Limb (tissue), 2 donors: ENCODE data around the gene TAP1.
"Not testable (repeated sequence)": the region's sequence is repeated elsewhere in the genome, so short reads cannot be mapped to it uniquely, and the experiment has no call there.

Source experiments
- DNase-seq, 2 donors: peaks; one replicate each; pipeline ENCODE4 v3.0.0-alpha.2; 2016; ENCODE audit errors: extremely low spot score in 2 of 2

The TAP1 gene

GRCh38 chr6:32853541-32854375 lies at the start of gene TAP1, which contains the start of gene PSMB9:
TSS of gene TAP1 (minus strand) at chr6:32853704. CDS start at chr6:32853636, 68 bp downstream.
TSS of gene PSMB9 (plus strand) at chr6:32854192. CDS start at chr6:32854230, 38 bp downstream.
- peak; percentile 85 to 89 for DNase-seq

DNA sequence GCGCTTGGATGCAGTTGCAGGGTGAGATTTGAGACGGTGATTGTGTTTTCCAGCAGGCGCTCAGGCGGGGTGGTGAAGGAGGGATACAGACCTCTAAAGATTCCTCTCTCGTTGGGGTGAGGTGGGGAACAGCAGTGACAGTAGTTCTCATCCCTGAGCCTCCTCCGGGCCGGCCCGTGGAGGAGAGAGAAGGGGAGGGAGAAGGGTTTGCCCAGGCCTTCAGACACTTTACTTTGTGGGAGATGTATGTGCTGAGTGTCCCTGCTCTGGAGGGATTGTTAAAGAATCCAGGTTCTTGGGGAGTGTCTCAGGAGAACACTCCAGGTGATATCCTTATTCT lies 41.5 kb upstream of the TAP1 start:
- DNase-seq: no peak

DNA sequence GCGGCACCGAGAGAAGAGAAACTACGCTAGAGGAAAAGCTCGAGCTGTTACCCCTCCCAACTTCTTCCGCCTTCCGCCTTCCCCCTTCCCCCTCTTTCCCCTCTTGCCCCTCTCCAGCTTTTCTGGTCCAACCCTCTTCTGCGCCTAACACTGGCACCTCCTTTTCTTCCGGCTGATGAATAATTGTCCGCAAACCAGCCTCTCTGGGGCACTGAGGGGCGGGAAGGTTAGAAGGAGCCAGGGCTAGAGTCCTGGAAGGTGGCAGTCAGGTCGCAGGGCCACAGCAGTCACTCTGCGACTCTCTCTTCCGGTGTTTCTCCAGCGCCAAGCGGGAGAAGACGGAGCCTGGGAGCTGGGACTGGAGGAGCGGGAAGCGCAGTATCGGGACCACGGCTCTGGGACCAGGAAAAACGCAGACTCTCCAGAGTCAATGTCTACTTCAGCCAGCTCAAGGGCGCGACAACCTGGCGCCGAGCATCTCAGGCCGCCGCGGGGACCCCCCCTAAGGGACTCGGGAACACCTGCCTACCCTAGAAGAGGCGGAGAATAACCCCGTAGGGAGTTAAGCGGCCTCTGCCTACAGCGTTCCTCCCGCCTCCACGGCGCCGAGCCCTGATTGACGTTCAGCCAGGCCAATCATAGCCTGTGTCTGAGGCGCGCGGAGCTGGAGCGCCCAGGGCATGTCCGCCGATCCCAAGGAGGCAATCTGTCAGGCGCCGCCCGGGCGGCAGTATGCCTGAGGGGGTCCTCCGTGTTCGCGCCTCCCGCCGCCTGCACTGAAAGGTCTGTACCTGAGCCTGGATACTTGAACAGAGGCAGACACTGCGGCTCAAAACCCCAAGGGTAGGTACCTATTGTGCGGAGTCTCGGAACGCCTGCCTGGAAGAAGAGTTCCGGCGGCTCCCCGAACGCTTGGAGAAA lies 40.8 kb upstream of the TAP1 start:
- DNase-seq: peak; percentile 91 to 97

- no peak for DNase-seq
These were observed 37.3 kb upstream of the TAP1 start for GRCh38 chr6:32890831-32891230.

DNA sequence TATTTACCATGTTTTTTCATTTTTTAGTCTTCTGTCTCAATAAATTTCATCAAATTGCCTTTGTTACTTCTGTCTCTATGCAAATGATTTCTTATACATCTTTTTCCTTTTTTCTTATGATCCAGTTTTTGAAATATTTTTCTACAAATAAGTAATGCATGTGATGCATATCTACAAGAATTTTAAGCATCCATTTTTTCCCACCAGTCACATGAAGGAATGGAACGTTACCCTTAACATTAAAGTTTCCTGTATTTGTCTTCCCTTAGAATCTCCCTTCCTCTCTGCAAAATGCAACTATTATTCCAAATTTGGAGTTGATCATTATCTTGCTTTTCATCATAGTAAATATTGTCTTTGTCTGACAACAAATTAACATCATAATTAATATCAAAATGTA lies 36.0 kb upstream of the TAP1 start:
- DNase-seq: no peak

DNA sequence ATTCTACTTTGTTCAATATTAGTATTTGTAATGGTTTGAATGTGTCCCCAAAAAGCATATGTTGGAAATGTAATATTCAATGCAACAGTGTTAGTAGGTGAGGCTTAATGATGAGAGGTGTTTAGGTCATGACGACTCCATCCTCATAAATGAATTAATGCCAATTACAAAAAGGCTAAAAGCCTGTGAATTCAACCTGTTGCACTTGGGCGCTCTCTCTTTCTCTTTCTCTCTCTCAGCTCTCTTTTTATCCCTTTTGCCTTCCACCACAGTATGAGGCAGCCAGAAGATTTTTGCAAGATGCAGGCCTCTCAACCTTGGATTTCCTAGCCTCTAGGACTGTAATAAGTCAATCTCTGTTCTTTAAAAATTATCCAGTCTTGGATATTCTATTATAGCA lies 35.1 kb upstream of the TAP1 start:
- no peak for DNase-seq

- DNase-seq: no peak
These were observed 34.1 kb upstream of the TAP1 start for GRCh38 chr6:32887616-32888015.

- no peak for DNase-seq
These were observed 33.3 kb upstream of the TAP1 start for GRCh38 chr6:32886681-32887383.

- peak in 1 of 2 donors; percentile 81 for DNase-seq
These were observed 32.3 kb upstream of the TAP1 start for GRCh38 chr6:32885698-32886286.

- DNase-seq: no peak
These were observed 30.3 kb upstream of the TAP1 start for GRCh38 chr6:32883789-32884188.

DNA sequence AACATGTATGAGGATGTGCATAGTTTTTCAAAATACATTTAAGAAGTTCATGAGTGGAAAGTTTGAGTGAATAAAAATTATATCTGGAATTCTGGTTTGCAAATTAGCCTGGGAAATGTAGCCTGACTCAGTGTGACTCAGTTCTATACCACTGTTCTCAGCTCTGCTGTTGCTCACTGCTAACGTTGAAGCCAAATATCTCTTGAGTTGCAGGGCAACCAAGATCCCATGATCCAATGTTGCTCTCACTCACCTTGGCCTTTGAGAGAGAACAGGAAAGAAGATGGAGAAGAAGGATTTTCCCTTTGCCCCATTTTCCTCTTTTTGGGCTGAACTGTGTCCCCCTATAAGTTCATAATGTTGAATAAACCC lies 29.4 kb upstream of the TAP1 start:
- DNase-seq: no peak

DNA sequence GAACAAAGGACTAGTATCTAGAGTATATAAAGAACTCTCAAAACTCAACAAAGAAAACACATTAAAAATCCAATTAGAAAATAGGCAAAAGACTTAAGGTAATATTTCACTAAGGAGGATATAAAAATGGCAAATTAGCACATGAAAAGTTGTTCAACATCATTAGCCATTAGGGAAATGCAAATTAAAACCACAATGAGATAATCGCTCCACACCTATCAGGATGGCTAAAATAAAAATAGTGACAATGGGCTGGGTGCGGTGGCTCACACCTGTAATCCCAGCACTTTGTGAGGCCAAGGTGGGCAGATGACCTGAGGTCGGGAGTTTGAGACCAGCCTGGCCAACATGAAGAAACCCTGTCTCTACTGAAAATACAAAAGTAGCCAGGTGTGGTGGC lies 27.5 kb upstream of the TAP1 start:
- DNase-seq: not testable (repeated sequence)

DNA sequence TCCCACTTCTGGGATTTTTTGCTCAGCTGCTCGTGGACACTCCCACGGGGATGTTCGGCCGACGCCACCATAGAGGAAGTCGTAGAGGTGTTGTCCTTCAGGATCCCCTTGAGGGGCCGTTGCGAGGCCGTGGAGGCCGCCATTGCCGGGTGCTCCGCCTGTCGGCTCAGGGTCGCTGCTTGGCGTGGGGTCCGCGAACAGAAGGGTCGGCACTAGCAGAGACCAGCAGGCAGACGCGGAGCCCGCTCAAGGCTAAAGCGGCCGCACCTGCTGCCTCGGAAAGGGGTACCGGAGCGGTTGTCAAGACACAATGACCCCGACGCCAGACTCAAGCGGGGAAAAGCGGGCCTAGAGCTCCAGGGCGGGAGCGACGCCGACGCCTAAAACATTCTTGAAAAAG lies 26.2 kb upstream of the TAP1 start:
- DNase-seq: no peak

DNA sequence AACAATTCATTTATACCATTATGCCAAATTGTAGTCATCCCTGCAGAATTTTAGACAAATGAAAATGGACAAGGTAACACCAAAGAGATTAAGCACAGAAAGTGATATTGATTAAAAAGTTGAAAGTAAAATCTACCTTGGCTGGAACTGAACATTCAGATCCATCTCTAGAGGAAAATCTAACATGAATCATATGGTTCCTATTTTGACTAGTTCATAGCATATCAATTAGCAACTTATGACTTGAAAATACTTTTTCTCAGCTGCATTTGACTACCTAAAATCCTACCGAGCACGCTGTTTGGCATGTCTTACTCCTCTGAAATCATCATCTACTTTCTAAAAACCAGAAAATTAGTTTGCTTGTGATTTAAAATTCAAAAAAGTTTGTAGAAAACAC lies 23.1 kb upstream of the TAP1 start:
- DNase-seq: no peak

GRCh38 chr6:32873947-32874346 lies 20.4 kb upstream of the TAP1 start:
- DNase-seq: not testable (repeated sequence)

- peak; percentile 79 to 83 for DNase-seq
These were observed 14.8 kb upstream of the TAP1 start for GRCh38 chr6:32868257-32868788.

DNA sequence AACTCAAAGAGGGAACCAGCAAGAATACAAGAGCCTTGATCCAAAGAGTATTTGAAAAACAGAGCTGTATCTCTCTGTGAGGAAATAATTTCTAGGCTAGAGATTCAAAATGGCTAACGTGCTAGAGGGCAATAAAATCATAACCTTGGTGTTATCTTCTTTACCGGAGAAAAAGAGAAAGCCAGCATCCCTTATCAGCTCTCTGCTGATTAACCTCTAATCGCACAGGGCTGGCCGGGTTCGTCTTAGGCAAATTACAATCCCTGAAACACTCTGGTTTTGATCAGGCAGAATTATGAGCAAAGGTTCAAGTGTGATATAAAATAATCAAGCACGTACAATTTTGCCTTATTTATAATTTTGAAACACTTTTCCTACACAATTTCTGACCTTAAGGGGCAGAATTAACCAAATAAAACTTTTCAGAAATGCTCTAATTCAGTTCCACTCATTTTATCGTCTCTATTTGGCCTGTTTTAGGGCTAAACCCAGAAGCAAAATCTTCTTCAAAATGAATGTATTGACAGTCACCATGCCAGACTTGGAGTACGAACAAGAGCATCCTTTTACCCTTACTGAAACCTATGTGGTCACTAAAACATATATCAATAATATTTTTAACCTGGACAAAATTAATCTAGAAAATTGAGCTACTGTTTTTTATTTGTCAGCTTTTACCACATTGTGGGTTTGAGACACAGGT lies 14.2 kb upstream of the TAP1 start:
- no peak for DNase-seq

- no peak for DNase-seq
These were observed 13.5 kb upstream of the TAP1 start for GRCh38 chr6:32867022-32867477.

- no peak for DNase-seq
These were observed 12.4 kb upstream of the TAP1 start for GRCh38 chr6:32865724-32866443.

GRCh38 chr6:32862725-32863124 lies 9.2 kb upstream of the TAP1 start:
- DNase-seq: no peak
